ENCODE results near the gene NSG2. TPM values are rescaled to one million over a fixed set of nuclear protein-coding genes. Genes with fewer than 3 reads are reported as not detected.

The NSG2 gene
- total and polyA plus RNA-seq, 2 experiments from 2014 or later = 0.33 TPM; not detected in 1

GRCh38 chr5:174134545-174134944, 89.0 kb downstream of the NSG2 start:
- Histone ChIP-seq H3K36me3 (replicated peaks; ENCODE audit: insufficient read depth, low read depth) (no peaks in the 10 kb centered on the region), H3K4me1 (ENCODE audit: insufficient read depth) (no peaks in the 10 kb centered on the region), H3K79me2 (no peaks in the 10 kb centered on the region), H3K4me2 (no peak overlapping the region), H2AFZ (no peak overlapping the region), H3K27me3 (no peaks in the 10 kb centered on the region), H3K9me3 (ENCODE audit: low read depth) (no peaks in the 10 kb centered on the region), H3K27ac (no peak overlapping the region), H4K20me1 (ENCODE audit: insufficient read depth, poor library complexity, severe bottlenecking) (no peaks in the 10 kb centered on the region), H3K9me2 (replicated peaks; ENCODE audit: insufficient read depth) (no peaks in the 10 kb centered on the region), H3K4me3 (no peak overlapping the region)
- DNase-seq (ENCODE audit: low spot score) = no peak
- no peak for TF ChIP-seq EZH2 (IDR thresholded peaks at IDR 0.05; ENCODE audit: borderline replicate concordance)
- WGBS (ENCODE audit: low lambda C conversion rate, missing lambda C conversion rate) = 73% methylated on average over 1 of the region's 1 CpG

- Histone ChIP-seq H3K36me3 (replicated peaks; ENCODE audit: insufficient read depth, low read depth) (no peaks in the 10 kb centered on the region), H3K4me3 (no peak overlapping the region), H3K27me3 (no peaks in the 10 kb centered on the region), H3K79me2 (no peaks in the 10 kb centered on the region), H3K9me3 (ENCODE audit: low read depth) (no peaks in the 10 kb centered on the region), H3K4me1 (ENCODE audit: insufficient read depth) (no peaks in the 10 kb centered on the region), H3K27ac (no peak overlapping the region), H4K20me1 (ENCODE audit: insufficient read depth, poor library complexity, severe bottlenecking) (no peaks in the 10 kb centered on the region), H2AFZ (no peak overlapping the region), H3K4me2 (no peak overlapping the region), H3K9me2 (replicated peaks; ENCODE audit: insufficient read depth) (no peaks in the 10 kb centered on the region)
- no peak for DNase-seq (ENCODE audit: low spot score)
- TF ChIP-seq CTCF (IDR thresholded peaks at IDR 0.05; ENCODE audit: poor library complexity) (no peak), EZH2 (IDR thresholded peaks at IDR 0.05; ENCODE audit: borderline replicate concordance) (no peak), EZH2phosphoT487 (IDR thresholded peaks at IDR 0.05; ENCODE audit: low read depth, severe bottlenecking, unreplicated experiment) (no peak)
- 97% methylated on average over 3 of the region's 3 CpGs for WGBS (ENCODE audit: low lambda C conversion rate, missing lambda C conversion rate)
Observed at GRCh38 chr5:174139623-174140022, 94.1 kb downstream of the NSG2 start.

- no peaks in the 10 kb centered on the region for H3K36me3 ChIP-seq (replicated peaks; ENCODE audit: insufficient read depth, low read depth)
- H3K4me3 ChIP-seq = no peak overlapping the region
- TF ChIP-seq EZH2phosphoT487 (IDR thresholded peaks at IDR 0.05; ENCODE audit: low read depth, severe bottlenecking, unreplicated experiment) (no peak), EZH2 (IDR thresholded peaks at IDR 0.05; ENCODE audit: borderline replicate concordance) (no peak), CTCF (IDR thresholded peaks at IDR 0.05; ENCODE audit: poor library complexity) (no peak)
- H3K4me2 ChIP-seq = no peak overlapping the region
- no peak for DNase-seq (ENCODE audit: low spot score)
- H3K4me1 ChIP-seq (ENCODE audit: insufficient read depth) = no peaks in the 10 kb centered on the region
- H3K27ac ChIP-seq = no peak overlapping the region
- no peaks in the 10 kb centered on the region for H3K79me2 ChIP-seq
- H3K9me3 ChIP-seq (ENCODE audit: low read depth) = no peaks in the 10 kb centered on the region
- H4K20me1 ChIP-seq (ENCODE audit: insufficient read depth, poor library complexity, severe bottlenecking) = no peaks in the 10 kb centered on the region
- no peaks in the 10 kb centered on the region for H3K9me2 ChIP-seq (replicated peaks; ENCODE audit: insufficient read depth)
- H2AFZ ChIP-seq = no peak overlapping the region
- 72% methylated on average over 5 of the region's 5 CpGs for WGBS (ENCODE audit: low lambda C conversion rate, missing lambda C conversion rate)
- no peaks in the 10 kb centered on the region for H3K27me3 ChIP-seq
Observed at GRCh38 chr5:174140452-174141020, 95.0 kb downstream of the NSG2 start.

GRCh38 chr5:174141398-174141797, 95.9 kb downstream of the NSG2 start:
- Histone ChIP-seq H3K27me3 (no peaks in the 10 kb centered on the region), H3K27ac (no peak overlapping the region), H2AFZ (no peak overlapping the region), H4K20me1 (ENCODE audit: insufficient read depth, poor library complexity, severe bottlenecking) (no peaks in the 10 kb centered on the region), H3K4me1 (ENCODE audit: insufficient read depth) (no peaks in the 10 kb centered on the region), H3K36me3 (replicated peaks; ENCODE audit: insufficient read depth, low read depth) (no peaks in the 10 kb centered on the region), H3K4me2 (no peak overlapping the region), H3K9me2 (replicated peaks; ENCODE audit: insufficient read depth) (no peaks in the 10 kb centered on the region), H3K4me3 (no peak overlapping the region), H3K9me3 (ENCODE audit: low read depth) (no peaks in the 10 kb centered on the region), H3K79me2 (no peaks in the 10 kb centered on the region)
- 84% methylated on average over 6 of the region's 6 CpGs for WGBS (ENCODE audit: low lambda C conversion rate, missing lambda C conversion rate)
- DNase-seq (ENCODE audit: low spot score) = no peak
- TF ChIP-seq CTCF (IDR thresholded peaks at IDR 0.05; ENCODE audit: poor library complexity) = no peak
- TF ChIP-seq EZH2 (IDR thresholded peaks at IDR 0.05; ENCODE audit: borderline replicate concordance) = no peak
- TF ChIP-seq EZH2phosphoT487 (IDR thresholded peaks at IDR 0.05; ENCODE audit: low read depth, severe bottlenecking, unreplicated experiment) = no peak

Data from hepatocyte (in vitro differentiated cells).